K562 (cell line): Measurements from ENCODE around the gene XBP1. TPM values are rescaled to one million over a fixed set of nuclear protein-coding genes. Genes with fewer than 3 reads are reported as not detected.

ENCODE experiments used
- ATAC-seq: fragments of 200-7000 bp; cut with Tn5 transposase; 3 replicates; pipeline ENCODE4 v1.9.1; 2020; ENCODE audit warnings: moderate library complexity
- BruUV-seq: library from RNA; stranded (reverse); fragments of 400-500 nt; replicated peaks from 2 replicates; lab custom pipeline; 2021; lab: Mats Ljungman, UMichigan
- CTCF ChIA-PET: fragments of 300-600 bp; formaldehyde crosslinking; extraction: SDS; loops from one replicate; lab custom pipeline; 2021; ENCODE audit warnings: low intra/inter-chr PET ratio; lab: Yijun Ruan, JAX
- POLR2A ChIA-PET: fragments of 300-600, 350-650 bp; sonication (Branson Sonifier 250); formaldehyde crosslinking; extraction: SDS; loops from one replicate; lab custom pipeline; 2021; ENCODE audit warnings: antibody characterized with exemption, inconsistent platforms; lab: Yijun Ruan, JAX
- DNase-seq, 4 experiments: peaks; one replicate each; pipeline versions ENCODE4 v3.0.0 to v3.0.0-alpha.2; 2011 to 2018; ENCODE audit warnings: low spot score in 3 of 4, mixed read lengths in 3 of 4; ENCODE audit errors: extremely low read depth in 1 of 4
- FAIRE-seq: peaks from 2 replicates; lab custom pipeline; 2011; peaks lifted over from hg19 to GRCh38; lab: Jason Lieb, UNC
- H2AFZ ChIP-seq: 2 replicates; pipeline ENCODE4 v1.6.0; 2011; ENCODE audit warnings: low read depth, low read length, control low read depth, inconsistent platforms
- H3K27ac ChIP-seq: fragments of 200-600 bp; 3 replicates; pipeline ENCODE4 v1.8.0; 2011; ENCODE audit warnings: low read depth, mild to moderate bottlenecking, control low read depth, inconsistent platforms, low read length, moderate library complexity, mixed read lengths; ENCODE audit errors: extremely low read depth
- H3K27me3 ChIP-seq, 2 experiments: fragments of 300-600 bp in 1 of 2; 2 replicates in 1 of 2; 3 replicates in 1 of 2; pipeline versions ENCODE4 v1.6.0 to v1.8.0; 2011; ENCODE audit warnings: inconsistent platforms in 2 of 2, low read length in 2 of 2, mild to moderate bottlenecking in 1 of 2, mixed read lengths in 1 of 2, moderate library complexity in 1 of 2; ENCODE audit not compliant: control insufficient read depth in 2 of 2, insufficient read depth in 2 of 2
- H3K36me3 ChIP-seq: fragments of 300-600 bp; 3 replicates; pipeline ENCODE4 v1.8.0; 2011; ENCODE audit warnings: mild to moderate bottlenecking, low read length, inconsistent platforms; ENCODE audit not compliant: control insufficient read depth, insufficient read depth
- H3K4me1 ChIP-seq, 2 experiments: fragments of 200-600 bp in 1 of 2; replicated peaks in 1 of 2; 2 replicates in 1 of 2; 3 replicates in 1 of 2; pipeline versions ENCODE4 v1.5.1 to v1.8.0; 2011; ENCODE audit warnings: inconsistent platforms in 2 of 2, low read length in 2 of 2, mild to moderate bottlenecking in 1 of 2, mixed read lengths in 1 of 2, moderate library complexity in 1 of 2; ENCODE audit not compliant: control insufficient read depth in 2 of 2, insufficient read depth in 2 of 2
- H3K4me2 ChIP-seq: 2 replicates; pipeline ENCODE4 v1.6.1; 2011; ENCODE audit warnings: low read length, control low read depth, inconsistent platforms, mixed read lengths; ENCODE audit not compliant: insufficient read depth
- H3K4me3 ChIP-seq: fragments of 200-600 bp; sonication (generic), shearing (Covaris generic); 2 replicates; pipeline ENCODE4 v1.5.1; 2016; ENCODE audit warnings: control low read depth, inconsistent platforms
- H3K79me2 ChIP-seq: fragments of 200-600 bp; 3 replicates; pipeline ENCODE4 v1.8.0; 2011; ENCODE audit warnings: low read length, inconsistent platforms; ENCODE audit not compliant: control insufficient read depth, insufficient read depth
- H3K9ac ChIP-seq, 2 experiments: 2 replicates each; pipeline versions ENCODE4 v1.6.0 to v1.6.1; 2011; ENCODE audit warnings: low read depth in 2 of 2, low read length in 2 of 2, control low read depth in 1 of 2, inconsistent platforms in 1 of 2, mild to moderate bottlenecking in 1 of 2, mixed read lengths in 1 of 2; ENCODE audit not compliant: insufficient read depth in 1 of 2
- H3K9me1 ChIP-seq: one replicate; pipeline ENCODE4 v1.6.0; 2011; ENCODE audit warnings: inconsistent platforms, mild to moderate bottlenecking, low read length, moderate library complexity; ENCODE audit not compliant: control insufficient read depth, insufficient read depth
- H3K9me3 ChIP-seq: replicated peaks from 2 replicates; pipeline ENCODE4 v1.5.1; 2011; ENCODE audit warnings: low read depth, low read length, inconsistent platforms; ENCODE audit not compliant: control insufficient read depth, insufficient read depth
- H4K20me1 ChIP-seq: replicated peaks from 2 replicates; pipeline ENCODE4 v1.6.1; 2011; ENCODE audit warnings: low read length, inconsistent platforms, mixed read lengths; ENCODE audit not compliant: control insufficient read depth, insufficient read depth
- DMBX1 ChIP-seq: fragments of 250-450 bp; sonication (Bioruptor Pico); IDR thresholded peaks from 2 replicates; pipeline ENCODE4 v1.8.0; 2022; ENCODE audit warnings: inconsistent platforms, mild to moderate bottlenecking, moderate library complexity, borderline replicate concordance
- TEAD4 ChIP-seq, 2 experiments: sonication (generic) in 1 of 2; formaldehyde crosslinking in 1 of 2; IDR thresholded peaks; 2 replicates each; pipeline versions ENCODE4 v1.6.1 to v1.8.0; 2012 to 2022; ENCODE audit warnings: borderline replicate concordance in 1 of 2, inconsistent platforms in 1 of 2, low read length in 1 of 2, mild to moderate bottlenecking in 1 of 2, missing genetic modification reagents in 1 of 2
- WGBS: fragments of 100-300 bp; shearing (Covaris generic); methylation state at CpG from one replicate; pipeline ENCODE4 v1.1.6; 2016; ENCODE audit warnings: low coverage, mixed read lengths; ENCODE audit not compliant: insufficient coverage; ENCODE audit errors: missing lambda C conversion rate; 5-methylcytosine and 5-hydroxymethylcytosine counted together
- in situ Hi-C: fragments of 300-500 bp; cut with MboI; formaldehyde crosslinking; loops from 4 replicates; pipeline ENCODE4 v1.15.0; 2018; ENCODE audit warnings: inconsistent platforms, mixed read lengths
- intact Hi-C: fragments of 100-400 bp; cut with micrococcal nuclease; formaldehyde crosslinking; loops from 2 replicates; pipeline ENCODE4 v1.14.2; 2022
- polyA plus RNA-seq, 8 experiments: library from polyadenylated mRNA; depleted of rRNA in 4 of 8; stranded (reverse) in 5 of 8; unstranded in 3 of 8; fragments of >200 nt; fragmentation: Nextera tagmentation in 2 of 8; fragmentation: Illumina TruSeq in 1 of 8; extraction: Ambion mirVana in 2 of 8; extraction: Trizol in 1 of 8; gene quantifications; 2 replicates each; pipeline versions ENCODE4 v1.2.1 to v1.2.3, GENCODE V29; 2011 to 2014; ENCODE audit warnings: inconsistent platforms in 1 of 8, missing spikeins in 1 of 8
- total RNA-seq, 7 experiments: library from RNA; depleted of rRNA in 6 of 7; stranded (reverse); fragments of >200 nt in 6 of 7; fragmentation: Illumina TruSeq in 2 of 7; extraction: Trizol in 2 of 7; gene quantifications; 2 replicates each; pipeline versions ENCODE4 v1.2.1 to v1.2.3, GENCODE V29; 2011 to 2021; ENCODE audit warnings: low replicate concordance in 1 of 7
- TF ChIP-seq, protein P1 (sequence below): fragments of 250-450 bp; sonication (Bioruptor Pico); IDR thresholded peaks from 2 replicates; pipeline ENCODE4 v1.8.0; 2021; ENCODE audit warnings: mild to moderate bottlenecking, moderate library complexity
- TF ChIP-seq, protein P2 (sequence below): fragments of 250-450 bp; sonication (Bioruptor Pico); IDR thresholded peaks from 2 replicates; pipeline ENCODE4 v1.9.0; 2021; ENCODE audit warnings: mild to moderate bottlenecking

XBP1 gene
- total and polyA plus RNA-seq, 9 of the 15 experiments (the other 6 are each of a cell fraction or from before 2014, with no cell fraction given) = 25.0 to 218 (median 94.6) TPM

DNA sequence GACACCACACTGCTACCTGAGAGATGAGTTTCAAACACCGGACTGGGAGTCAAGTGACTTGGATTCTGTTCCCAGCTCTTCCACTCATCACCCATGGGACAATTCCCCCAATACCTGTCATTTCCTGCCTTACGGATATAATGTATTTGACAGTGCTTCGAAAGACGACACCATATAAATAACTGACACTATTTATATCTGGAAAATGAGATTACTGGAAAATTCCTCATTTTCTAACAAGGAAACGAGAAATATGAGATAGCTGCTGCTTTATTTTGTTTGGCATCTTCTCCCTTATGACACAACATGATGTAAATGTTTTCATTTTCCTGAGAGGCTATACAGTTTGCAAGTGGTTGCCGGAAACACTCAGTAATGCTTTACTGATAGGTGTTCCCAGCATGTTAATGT, 49.9 kb downstream of the XBP1 start:
- BruUV-seq = no TSS peak
- H3K9ac ChIP-seq = no peak overlapping the region
- H3K4me1 ChIP-seq = no peaks in the 10 kb centered on the region
- no peaks in the 10 kb centered on the region for H3K79me2 ChIP-seq
- H3K4me3 ChIP-seq = no peak overlapping the region
- H2AFZ ChIP-seq = no peak overlapping the region
- H3K27me3 ChIP-seq = no peaks in the 10 kb centered on the region
- H4K20me1 ChIP-seq = no peaks in the 10 kb centered on the region
- peaks cover 27% of the 10 kb centered on the region; the same call in 2 of the 3 replicates for H3K36me3 ChIP-seq
- DNase-seq (no peak), FAIRE-seq (no peak), ATAC-seq (no peak)
- H3K9me3 ChIP-seq = no peaks in the 10 kb centered on the region
- intact Hi-C loops = no loop called here
- H3K4me2 ChIP-seq = no peak overlapping the region
- in situ Hi-C loops = no loop called here
- H3K27ac ChIP-seq = no peak overlapping the region
- TF ChIP-seq TEAD4 (IDR thresholded peaks at IDR 0.05; ENCODE audit: low read length) = no peak
- TF ChIP-seq TEAD4 (CRISPR knock-in tag; IDR thresholded peaks at IDR 0.05; ENCODE audit: borderline replicate concordance) = no peak
- TF ChIP-seq, protein P1, sequence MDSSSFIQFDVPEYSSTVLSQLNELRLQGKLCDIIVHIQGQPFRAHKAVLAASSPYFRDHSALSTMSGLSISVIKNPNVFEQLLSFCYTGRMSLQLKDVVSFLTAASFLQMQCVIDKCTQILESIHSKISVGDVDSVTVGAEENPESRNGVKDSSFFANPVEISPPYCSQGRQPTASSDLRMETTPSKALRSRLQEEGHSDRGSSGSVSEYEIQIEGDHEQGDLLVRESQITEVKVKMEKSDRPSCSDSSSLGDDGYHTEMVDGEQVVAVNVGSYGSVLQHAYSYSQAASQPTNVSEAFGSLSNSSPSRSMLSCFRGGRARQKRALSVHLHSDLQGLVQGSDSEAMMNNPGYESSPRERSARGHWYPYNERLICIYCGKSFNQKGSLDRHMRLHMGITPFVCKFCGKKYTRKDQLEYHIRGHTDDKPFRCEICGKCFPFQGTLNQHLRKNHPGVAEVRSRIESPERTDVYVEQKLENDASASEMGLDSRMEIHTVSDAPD (CRISPR knock-in tag) = no peak
- TF ChIP-seq, protein P2, sequence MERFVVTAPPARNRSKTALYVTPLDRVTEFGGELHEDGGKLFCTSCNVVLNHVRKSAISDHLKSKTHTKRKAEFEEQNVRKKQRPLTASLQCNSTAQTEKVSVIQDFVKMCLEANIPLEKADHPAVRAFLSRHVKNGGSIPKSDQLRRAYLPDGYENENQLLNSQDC = no peak
- TF ChIP-seq DMBX1 (CRISPR knock-in tag) = no peak
- 92% methylated on average over 6 of the region's 6 CpGs for WGBS
- no peaks in the 10 kb centered on the region for H3K9me1 ChIP-seq
- ChIA-PET CTCF (no interaction called here), POLR2A (interaction anchor here (1.0 kb wide), 1 partner anchor 9 kb away, joined by 3 read pairs; the partner anchor contains the start of genes CHEK2 and HSCB)
